Activated CD8-positive, alpha-beta memory T cell treated with anti-CD3 and anti-CD28 coated beads, Interleukin-2, amount 50 U/mL, for 48 hours (primary cell): ENCODE measurements around the gene SMTN.

Experiments used
- DNase-seq: peaks from one replicate; pipeline ENCODE4 v3.0.0-alpha.2; 2020

Gene SMTN

DNA sequence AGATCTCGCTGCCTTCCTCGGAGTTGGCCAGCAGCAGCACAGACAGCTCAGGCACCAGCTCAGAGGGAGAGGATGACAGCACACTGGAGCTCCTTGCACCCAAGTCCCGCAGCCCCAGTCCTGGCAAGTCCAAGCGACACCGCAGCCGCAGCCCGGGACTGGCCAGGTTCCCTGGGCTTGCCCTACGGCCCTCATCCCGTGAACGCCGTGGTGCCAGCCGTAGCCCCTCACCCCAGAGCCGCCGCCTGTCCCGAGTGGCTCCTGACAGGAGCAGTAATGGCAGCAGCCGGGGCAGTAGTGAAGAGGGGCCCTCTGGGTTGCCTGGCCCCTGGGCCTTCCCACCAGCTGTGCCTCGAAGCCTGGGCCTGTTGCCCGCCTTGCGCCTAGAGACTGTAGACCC lies 52.8 kb downstream of the SMTN start:
- no peak for DNase-seq

DNA sequence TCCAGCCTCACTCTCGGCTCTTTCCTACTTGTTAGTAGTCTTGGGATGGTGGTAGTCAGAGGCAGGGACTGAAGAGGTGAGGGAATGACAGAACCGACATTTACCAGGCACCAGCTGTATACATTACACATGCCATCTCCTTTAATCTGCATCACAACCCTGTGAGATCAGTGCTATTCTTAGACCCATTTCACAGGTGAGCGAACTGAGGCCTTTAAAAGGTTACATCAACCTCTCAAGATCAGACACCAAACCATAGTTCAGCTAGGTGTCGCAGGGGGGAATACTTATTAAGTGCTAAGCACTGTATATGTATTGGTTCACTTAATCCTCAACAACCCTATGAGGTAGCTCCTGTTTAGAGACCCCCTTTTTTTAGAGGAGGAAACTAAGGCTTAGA lies 53.6 kb downstream of the SMTN start:
- DNase-seq: no peak

- no peak for DNase-seq
Measured at GRCh38 chr22:31135706-31136105, 54.6 kb downstream of the SMTN start.

DNA sequence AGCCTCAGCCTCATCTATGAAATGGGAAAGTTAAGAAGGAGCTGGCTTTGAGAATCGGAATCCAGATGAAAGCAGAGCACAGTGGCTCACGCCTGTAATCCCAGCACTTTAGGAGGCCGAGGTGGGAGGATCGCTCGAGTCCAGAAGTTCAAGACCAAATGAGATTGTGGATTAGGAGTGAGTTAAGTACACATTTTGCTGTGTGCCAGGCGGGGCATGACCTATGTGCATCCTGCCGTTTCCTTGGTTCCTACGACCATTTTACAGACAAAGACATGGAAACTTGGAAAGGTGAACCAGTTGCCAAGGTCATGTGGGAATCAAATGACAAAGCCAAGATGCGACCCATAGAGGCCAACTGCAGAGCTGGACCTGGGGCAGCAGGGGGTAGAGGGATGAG lies 55.0 kb downstream of the SMTN start:
- DNase-seq: no peak

DNA sequence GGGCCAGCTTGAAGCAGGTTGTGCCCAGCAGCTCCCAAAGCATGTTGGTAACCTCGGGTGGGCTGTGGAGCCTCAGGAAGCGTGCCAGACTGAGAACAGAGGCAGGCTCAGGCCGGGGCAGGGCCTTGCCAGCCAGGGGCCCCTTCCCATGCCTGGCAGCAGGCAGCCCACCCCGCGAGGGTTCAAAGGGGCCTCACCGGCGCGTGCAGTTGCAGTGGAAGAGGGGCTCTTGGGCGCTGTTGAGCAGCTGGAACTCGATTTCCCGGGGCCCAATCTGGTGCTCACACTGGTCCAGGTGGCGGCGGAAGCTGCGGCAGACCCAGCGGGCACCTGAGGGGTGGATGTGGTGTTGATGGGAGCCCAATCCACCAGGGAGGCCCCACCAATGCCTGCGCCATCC lies 55.6 kb downstream of the SMTN start:
- no peak for DNase-seq

GRCh38 chr22:31137721-31138120 lies 56.6 kb downstream of the SMTN start:
- no peak for DNase-seq

GRCh38 chr22:31138126-31138525 lies 57.0 kb downstream of the SMTN start:
- no peak for DNase-seq

DNA sequence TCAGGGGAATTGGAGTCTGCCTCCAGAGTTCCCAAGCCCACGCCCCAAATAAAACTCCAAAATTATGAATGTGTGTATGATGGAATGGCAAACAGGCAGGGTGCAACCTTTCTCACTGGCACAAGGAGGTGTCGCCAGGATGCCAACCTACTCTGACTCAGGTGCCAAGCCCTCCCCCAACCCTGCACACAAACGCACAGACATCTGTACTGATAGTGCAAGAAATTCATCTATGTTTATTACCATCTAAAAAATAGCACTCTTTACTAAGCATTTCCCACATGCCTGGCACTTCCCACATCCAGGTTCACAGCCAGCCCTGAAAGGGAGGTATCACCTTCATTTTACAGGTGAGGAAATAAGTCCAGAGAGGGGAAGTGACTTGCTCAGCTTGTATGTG lies 57.9 kb downstream of the SMTN start:
- no peak for DNase-seq

GRCh38 chr22:31139866-31140716 lies 59.0 kb downstream of the SMTN start, which contains the start of gene PLA2G3:
Gene PLA2G3, minus strand, starts transcription at chr22:31140508. Its CDS starts 154 bp downstream, at chr22:31140354.
- no peak for DNase-seq

GRCh38 chr22:31140746-31141145 lies 59.6 kb downstream of the SMTN start:
- no peak for DNase-seq

GRCh38 chr22:31141551-31141950 lies 60.4 kb downstream of the SMTN start:
- DNase-seq: no peak

DNA sequence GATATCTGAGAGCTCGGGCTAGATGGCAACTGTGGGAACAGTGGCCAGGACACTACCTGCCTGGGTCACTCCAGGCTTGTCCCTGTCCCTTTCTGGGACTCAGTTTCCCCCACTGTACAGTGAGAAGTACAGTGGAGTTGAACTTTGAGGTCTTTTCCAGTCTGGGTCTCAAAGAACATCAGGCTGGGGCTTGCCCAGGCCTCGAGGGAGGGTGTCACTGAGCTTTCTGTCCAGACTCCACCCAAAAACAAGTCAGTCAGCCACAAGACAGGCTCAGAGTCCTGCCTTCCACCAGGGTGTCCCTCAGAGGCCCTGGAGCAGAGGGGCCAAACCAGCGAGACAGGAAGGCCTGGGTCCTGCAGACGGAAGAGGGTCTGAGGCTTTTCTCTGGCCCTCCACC lies 61.2 kb downstream of the SMTN start:
- DNase-seq: no peak

DNA sequence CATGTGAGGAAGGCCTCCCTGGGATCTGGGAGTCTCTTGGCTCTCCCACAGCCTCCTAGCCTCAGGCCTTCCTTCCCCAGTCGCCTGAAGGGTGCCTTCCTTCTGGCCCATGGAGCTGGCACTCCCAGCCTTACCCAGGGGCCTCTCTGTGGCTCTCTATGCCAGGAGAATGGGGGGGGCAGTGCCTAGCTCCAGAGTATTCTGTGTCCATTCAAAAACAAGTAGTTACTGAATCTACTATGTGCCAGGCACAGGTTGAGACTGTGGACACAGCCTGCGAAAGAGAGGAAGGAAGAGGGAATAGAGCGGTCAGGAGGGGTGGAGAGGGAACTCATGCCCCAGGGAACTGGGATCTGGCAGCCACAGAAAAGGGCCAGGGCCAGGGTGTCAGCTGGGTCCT lies 61.9 kb downstream of the SMTN start:
- DNase-seq: no peak

GRCh38 chr22:31143537-31143936 lies 62.4 kb downstream of the SMTN start:
- DNase-seq: no peak

- no peak for DNase-seq
Measured at GRCh38 chr22:31144223-31144622, 63.1 kb downstream of the SMTN start.

DNA sequence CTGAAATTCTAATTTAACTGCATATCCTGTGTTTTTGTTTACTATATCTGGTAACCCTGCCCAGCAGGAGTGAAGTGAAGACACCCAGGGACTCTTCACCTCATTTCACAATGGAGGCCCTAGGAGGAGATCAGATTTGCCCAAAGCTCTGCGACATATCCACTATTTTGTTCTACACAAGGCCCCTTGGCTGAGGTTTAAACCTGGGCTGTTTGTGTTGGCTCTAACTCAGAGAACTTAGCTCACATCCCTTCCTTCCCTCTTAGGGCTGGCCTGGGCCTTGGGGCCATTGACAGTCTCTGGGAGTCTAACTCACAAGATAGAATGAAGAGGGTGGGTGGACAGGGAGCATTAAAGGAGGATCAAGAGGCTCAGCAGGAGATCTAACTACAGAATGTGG lies 67.4 kb downstream of the SMTN start:
- DNase-seq: no peak

DNA sequence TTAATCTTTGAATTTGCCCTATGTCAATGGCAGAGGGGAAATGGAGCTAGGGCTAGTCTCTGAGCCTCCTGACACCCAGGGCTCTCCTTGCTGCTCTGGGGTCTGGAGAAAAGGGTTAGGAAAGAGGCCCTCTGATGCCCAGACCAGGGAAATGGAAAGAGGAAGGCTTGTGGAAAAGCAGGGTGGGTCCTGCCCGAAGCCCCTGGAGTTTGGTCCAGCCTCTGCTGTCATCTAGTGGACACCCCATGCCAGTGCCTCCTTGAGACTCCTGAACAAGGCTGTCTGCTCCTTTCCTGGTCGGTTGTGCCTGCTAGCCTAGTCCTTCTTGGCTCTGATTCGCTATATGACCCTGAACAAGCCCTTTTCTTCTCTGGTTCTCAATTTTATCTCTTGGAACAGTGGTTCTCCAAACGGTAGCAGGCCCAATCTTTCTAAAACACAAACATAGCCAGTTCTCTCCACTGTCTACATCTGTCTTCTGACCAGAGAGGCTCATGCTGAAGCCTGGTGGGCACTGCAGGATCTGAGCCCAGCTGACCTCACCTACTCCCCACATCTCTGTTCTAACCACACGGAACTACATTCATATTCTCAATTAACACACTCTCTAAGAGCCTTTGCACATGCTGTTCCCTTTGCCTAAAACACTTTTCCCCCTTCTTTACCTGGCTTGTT lies 68.0 kb downstream of the SMTN start:
- no peak for DNase-seq

- no peak for DNase-seq
Measured at GRCh38 chr22:31150615-31151014, 69.5 kb downstream of the SMTN start.

DNA sequence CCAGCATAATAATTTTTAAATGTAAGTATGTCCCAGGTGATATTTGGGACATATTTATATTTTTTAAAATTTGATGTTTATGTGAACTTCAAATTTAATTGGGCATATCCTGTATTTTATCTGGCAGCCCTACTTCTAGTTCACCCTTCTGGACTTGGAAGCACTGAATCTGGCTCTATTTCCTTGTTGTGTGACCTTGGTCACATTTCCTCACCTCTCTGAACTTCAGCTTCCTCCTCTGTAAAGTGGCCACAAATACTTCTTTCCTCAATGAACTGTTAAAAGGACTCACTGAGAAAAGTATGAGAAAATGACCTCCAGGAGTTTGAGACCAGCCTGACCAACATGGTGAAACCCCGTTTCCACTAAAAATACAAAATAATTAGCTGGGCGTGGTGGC lies 70.8 kb downstream of the SMTN start:
- no peak for DNase-seq

DNA sequence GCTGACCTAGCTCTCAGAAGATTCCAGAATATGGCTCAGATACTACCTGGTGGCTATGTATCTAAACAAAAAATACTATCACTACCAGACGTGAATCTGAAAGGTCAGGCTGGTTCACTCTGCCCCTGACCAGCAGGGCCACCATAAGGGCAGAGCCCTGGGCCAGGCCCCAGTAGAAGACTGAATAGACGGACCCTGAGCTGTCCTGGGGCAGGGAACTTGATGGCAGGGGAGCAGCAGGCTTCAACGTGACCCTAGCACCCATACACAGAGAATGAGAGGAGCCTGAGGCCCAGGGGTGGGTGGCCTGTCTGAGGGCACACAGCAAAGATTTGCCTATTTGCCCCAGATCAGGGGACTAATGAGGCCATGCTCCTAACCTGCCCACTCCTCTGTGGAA lies 72.2 kb downstream of the SMTN start:
- no peak for DNase-seq
